Stimulated activated CD8-positive, alpha-beta memory T cell treated with anti-CD3 and anti-CD28 coated beads, Interleukin-15, amount 100 ng/mL, for 48 hours (primary cell): ENCODE results near the gene PPP2R1A.

ENCODE experiments used
- DNase-seq, 2 donors: peaks; one replicate each; pipeline ENCODE4 v3.0.0-alpha.2; 2020; ENCODE audit warnings: low read depth in 2 of 2

PPP2R1A gene

DNA sequence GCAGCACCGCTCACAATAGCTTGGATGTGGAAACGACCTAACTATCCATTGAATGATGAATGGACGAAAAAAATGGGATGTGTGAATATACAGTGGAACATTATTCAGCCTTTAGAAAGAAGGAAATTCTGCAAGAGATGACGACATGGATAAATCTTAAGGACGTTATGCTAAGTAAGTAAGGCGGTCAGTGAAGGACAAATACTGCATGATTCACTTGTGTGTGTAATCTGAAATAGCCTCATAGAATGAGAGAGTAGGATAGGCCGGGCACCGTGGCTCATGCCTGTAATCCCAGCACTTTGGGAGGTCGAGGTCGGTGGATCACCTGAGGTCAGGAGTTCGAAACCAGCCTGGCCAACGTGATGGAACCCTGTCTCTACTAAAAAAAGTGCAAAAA is 54.2 kb downstream of the PPP2R1A start:
- no peak for DNase-seq

DNA sequence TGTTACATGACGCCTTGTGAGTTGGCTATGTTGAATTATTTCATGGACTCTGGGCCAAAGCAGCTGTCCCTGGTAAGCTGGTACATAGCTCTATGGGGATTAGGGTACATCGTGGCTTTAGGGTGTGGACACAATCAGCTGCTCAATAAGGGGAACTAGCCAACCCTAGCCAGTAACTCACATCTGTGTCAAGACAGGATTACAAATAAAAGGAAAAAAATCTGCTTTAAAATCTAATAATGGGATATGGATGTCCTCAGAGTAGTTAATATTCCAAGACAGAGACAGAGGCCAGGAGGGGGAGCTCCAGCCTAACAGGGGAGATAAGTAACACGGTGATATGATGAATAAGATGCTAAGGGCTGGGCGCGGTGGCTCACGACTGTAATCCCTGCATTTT is 58.4 kb downstream of the PPP2R1A start:
- peak; percentile 19 to 30 for DNase-seq

DNA sequence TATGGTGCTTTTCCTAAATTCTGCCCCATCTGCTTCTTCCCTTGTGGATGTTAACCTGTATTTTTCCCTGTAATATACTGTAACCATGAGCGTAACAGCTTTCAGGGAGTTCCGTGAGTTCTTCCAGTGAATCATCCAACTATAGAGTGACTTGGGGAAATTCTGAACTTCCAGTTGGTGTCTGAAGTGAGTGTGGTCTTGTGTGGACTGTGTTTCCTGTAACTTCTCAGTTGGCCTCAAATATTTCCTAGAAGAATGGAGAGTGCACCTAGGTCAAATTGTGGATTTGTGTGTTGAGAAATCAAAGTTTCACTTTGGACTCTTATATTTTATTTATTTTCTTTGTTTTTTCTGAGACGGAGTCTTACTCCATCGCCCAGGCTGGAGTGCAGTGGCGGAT is 68.6 kb downstream of the PPP2R1A start:
- DNase-seq = no peak

- DNase-seq = peak in 1 of 2 donors; percentile 8
These were observed 75.7 kb downstream of the PPP2R1A start for GRCh38 chr19:52265556-52265955.

DNA sequence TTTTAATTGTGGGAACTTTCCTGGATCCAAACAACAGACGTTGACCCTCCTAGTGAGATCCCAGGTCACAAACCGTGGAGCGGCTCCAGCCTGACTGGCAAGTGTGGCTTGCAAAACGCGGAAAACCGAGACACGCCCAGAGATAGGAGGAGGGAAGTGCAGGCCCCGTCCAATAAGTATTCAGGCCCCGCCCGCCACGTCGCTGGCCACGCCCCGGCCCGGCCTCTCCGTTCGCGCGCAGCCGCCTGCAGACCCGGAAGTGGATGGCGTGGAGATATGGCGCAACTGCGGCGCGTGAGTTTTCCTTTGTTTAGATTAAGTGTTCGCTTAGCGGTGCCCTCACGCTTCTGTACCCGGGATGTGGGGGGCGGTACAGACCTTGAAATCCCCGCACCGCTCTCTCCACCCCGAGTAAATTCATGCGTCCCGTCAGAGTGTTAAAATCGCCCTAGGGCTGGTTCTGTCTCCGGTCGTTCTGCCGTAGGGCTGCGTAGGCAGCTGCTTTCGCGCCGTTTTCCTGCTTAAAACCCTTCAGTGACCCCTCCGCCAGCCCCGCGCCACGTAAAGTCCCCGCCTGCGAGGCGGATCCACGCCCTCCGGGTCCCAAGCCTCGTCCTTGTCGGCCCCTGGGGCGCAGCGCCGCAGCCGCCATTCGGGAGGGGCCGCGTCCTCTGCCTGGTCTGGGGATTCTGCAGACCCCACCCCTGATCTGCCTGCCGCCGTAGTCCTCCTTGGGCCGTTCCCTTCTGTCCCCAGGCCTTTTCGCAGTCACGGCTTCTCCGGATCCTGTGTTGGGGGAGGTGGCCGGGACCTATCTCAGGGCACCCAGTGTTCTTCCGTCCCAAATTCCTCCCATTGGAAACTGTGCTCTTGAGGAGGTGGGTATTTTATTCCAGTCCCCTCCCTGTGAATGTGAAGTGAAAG is 79.7 kb downstream of the PPP2R1A start, which contains the start of gene ZNF766:
Gene ZNF766 (plus strand): TSS at position 250 of the 924 bp plus-strand sequence. CDS start 27 bp downstream, at position 277.
- peak; percentile 94 to 95 for DNase-seq

DNA sequence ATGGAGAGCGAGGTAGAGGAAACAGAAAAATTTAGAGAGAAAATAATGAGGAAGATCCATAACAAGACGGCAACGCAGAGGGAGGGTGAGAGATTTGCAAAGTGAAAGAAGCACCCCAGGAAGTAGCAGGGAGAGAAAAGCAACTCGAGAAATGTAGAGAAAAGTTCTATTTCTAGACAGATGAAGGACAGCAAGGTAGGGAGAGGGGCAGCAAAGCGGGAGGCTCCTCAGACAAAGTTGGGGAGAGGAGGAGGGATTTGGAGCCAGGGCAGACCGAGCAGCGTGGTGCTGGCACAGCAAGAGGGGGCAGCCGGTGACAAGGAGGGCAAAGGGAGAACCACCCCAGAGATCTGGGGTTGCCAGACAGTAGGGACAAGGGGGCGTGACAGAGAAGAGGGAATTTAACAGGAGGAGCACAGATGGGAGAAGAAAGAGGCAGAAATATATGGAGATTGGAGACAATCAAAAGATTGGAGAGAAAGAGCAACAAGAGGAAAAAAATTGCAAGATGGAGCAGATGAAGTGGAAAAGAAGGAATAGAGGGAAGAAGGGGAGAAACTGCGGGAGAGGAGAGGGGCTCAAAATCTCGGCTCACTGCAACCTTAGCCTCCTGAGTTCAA is 80.5 kb downstream of the PPP2R1A start:
- DNase-seq = no peak

DNA sequence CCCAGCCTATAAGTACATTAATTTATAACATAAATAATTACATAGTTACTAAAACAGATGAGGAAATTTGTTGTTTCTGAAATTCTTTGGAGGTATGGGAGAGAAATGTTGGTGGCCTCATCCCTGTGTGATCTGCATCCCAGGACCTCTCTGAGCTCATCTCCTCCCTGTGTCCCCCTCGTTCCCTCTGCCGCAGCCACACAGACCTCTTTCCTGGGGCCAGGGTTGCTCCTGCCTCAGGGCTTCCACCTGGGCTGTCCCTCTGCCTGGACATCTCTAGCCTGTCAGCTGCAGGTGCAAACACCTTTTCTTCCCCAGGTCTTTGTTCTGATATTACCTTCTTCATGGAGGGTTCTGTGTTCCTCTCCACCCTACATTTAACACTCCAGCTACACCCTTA is 83.4 kb downstream of the PPP2R1A start:
- no peak for DNase-seq

DNA sequence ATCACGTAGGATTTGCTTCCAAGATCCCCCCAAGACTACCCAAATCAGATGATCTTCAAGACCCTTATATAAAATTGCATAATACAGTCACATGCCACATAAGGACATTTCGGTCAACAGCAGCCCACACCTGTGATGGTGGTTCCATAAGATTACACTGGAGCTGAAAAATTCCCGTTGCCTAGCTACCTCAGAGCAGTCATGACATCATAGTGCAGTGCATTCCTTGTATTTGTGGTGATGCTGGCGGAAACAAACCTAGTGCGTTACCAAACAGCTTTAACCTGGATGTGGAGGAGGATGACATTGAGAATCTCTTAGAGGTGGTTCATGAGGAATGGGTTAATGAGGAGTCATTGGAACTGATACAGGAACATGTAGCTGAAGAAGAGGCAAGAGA is 84.3 kb downstream of the PPP2R1A start:
- no peak for DNase-seq

DNA sequence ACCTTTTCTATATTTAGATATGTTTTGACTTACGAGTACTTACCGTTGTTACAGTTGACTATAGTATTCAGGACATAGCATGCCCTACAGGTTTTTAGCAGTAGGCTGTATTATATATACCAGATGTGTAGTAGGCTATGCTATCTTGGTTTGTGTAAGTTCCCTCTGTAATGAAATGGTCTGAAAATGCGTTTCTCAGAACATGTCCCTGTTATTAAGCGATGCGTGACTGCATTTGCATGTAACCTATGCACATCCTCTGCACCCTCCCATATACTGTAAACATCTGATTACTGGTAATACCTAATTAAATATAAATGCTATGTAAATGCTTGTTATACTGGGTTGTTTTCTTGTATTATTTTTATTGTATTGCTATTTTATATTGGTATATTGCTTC is 86.1 kb downstream of the PPP2R1A start:
- DNase-seq = no peak

DNA sequence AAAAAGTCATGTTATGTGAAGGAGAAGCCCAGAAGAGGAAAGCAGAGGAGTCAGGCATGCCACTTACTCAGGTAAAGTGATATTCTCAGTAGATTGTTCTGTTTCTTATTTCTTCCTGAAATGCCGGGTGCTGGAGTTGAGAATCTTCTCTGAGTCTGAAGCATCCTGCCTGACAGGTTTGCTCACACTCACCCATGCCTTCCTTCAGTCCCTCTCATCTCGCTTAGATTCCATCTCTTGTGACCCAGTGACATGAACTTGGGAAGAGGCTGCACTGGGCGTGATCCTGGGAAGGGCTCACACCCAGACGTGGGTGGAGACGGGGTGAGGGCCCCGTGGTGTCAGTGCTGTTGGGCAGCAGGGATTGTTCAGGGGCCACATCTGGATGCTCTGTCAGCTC is 87.6 kb downstream of the PPP2R1A start:
- DNase-seq = no peak
